Body of pancreas (tissue), 4 donors: ENCODE results near the gene PITRM1.

ENCODE experiments used
- CTCF ChIP-seq, 7 experiments: fragments of 450-650 bp in 4 of 7; fragments of 200-600 bp in 3 of 7; sonication (generic) in 3 of 7; IDR thresholded peaks; one replicate each; pipeline ENCODE4 v1.5.1; 2016 to 2019; ENCODE audit warnings: antibody characterized with exemption in 7 of 7
- POLR2A ChIP-seq, 3 donors: fragments of 450-650 bp; IDR thresholded peaks; one replicate each; pipeline ENCODE4 v1.6.1; 2016; ENCODE audit warnings: antibody characterized with exemption in 3 of 3, mild to moderate bottlenecking in 2 of 3

GRCh38 chr10:3109633-3110032 lies 62.9 kb downstream of the PITRM1 start:
- no peak for TF ChIP-seq POLR2A (IDR thresholded peaks at IDR 0.05)
- no peak for TF ChIP-seq CTCF (IDR thresholded peaks at IDR 0.05)
